CD4-positive, alpha-beta T cell treated with Interleukin-17A for 4 hours (primary cell): Measurements from ENCODE around the gene KIAA0825.

ENCODE experiments used
- DNase-seq: peaks from one replicate; pipeline ENCODE4 v3.0.0-alpha.2; 2020; ENCODE audit warnings: mixed read lengths

Gene KIAA0825

DNA sequence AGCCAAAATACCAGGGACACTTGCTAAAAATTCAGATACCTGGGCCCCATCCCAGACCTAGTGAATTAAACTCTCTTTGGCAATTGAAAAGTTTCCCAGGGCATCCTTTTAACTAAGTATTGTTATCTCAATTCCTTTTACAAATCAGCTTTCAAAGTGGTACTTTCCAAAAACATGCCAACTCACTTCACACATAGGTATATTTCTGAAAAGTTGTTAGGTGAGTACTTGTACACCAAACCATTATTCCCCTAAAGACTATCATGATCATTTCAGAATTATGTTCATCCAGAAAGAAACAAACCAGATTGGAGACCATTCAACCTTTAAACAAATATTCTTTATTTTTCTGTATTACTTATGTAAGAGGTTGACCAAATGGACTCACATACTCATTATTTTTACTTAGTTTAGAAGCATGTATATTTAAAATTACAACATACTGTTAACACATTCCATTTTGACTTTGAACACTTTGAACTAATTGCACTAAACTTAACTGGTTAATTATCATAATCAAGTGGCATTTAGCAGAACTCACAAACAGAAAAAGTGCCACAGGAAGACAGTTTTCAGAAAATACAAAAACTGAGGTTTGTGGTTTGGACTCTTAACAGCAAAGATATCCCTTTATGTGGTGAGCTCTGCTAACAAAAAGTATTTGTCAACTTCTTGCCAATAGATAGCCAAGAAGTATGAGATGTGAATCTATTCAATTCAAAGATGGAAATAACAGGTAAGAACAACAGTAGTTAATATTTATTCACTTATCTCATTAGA lies 40.7 kb downstream of the KIAA0825 start:
- DNase-seq = no peak

GRCh38 chr5:94575196-94575595 lies 43.2 kb downstream of the KIAA0825 start:
- peak; percentile 15 for DNase-seq

DNA sequence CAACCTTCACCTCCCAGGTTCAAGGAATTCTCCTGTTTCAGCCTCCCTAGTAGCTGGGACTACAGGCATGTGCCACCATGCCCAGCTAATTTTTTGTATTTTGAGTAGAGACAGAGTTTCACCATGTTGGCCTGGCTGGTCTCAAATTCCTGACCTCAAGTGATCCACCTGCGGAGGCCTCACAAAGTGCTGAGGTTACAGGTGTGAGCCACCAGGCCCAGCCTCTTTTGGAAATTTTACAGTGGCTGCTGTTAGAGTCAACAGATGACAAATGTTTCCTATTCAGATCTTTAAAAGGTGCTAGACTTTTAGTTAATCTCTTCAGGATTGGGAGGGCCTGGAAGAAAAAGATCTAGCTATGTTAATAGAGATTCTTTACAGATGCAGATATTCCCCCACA lies 45.1 kb downstream of the KIAA0825 start:
- peak; percentile 9 for DNase-seq

DNA sequence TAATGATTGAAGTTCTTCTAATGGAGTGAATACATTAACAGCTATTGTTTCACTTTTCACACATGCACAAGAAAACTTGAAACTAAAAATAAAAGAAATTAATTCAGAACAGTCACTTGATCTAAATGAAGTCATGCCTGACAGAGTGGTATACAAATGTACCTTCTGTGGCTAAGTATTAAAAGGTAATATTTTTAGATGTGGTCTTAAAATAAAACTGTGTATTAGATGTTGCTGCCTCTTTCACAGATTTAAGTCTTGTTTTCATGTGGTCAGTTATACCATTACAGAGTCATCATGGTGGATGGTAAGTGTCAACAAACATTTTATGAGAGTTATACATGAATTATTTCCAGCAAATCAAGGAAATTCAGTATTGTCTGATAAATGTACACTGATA lies 47.0 kb downstream of the KIAA0825 start:
- DNase-seq = no peak

DNA sequence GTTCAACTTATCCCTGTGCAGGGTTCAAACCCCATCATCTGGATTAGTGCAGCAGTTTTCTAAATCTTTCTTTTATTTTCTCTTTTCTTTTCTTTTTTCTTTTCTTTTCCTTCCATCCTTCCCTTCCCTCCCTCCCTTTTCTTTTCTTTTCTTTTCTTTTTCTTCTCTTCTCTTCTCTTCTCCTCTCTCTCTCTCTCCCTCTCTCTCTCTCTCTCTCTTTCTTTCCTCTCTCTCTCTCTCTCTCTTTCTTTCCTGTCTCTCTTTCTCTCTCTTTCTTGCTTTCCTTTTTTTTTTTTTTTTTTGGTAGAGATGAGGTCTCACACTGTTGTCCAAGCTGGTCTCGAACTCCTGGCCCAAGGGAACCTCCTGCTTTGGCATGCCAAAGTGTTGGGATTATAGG lies 53.6 kb downstream of the KIAA0825 start:
- no peak for DNase-seq

GRCh38 chr5:94562327-94562971 lies 56.0 kb downstream of the KIAA0825 start:
- no peak for DNase-seq

GRCh38 chr5:94558028-94558427 lies 60.4 kb downstream of the KIAA0825 start:
- DNase-seq = no peak

DNA sequence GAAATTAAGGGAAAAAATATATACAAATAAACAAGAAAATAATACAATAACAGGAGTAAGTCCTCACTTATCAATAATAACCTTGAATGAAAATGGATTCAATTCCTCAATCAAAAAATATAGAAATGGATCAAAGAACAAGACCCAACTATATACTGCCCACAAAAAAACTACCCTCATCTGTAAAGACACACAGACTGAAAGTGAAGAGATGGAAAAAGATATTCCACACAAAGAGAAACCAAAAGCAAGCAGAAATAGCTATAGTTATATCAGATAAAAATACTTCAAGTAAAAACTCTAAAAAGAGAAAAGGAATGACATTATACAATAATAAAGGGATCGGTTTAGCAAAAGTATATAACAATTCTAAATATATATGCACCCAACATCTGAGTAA lies 66.5 kb downstream of the KIAA0825 start:
- DNase-seq = no peak

DNA sequence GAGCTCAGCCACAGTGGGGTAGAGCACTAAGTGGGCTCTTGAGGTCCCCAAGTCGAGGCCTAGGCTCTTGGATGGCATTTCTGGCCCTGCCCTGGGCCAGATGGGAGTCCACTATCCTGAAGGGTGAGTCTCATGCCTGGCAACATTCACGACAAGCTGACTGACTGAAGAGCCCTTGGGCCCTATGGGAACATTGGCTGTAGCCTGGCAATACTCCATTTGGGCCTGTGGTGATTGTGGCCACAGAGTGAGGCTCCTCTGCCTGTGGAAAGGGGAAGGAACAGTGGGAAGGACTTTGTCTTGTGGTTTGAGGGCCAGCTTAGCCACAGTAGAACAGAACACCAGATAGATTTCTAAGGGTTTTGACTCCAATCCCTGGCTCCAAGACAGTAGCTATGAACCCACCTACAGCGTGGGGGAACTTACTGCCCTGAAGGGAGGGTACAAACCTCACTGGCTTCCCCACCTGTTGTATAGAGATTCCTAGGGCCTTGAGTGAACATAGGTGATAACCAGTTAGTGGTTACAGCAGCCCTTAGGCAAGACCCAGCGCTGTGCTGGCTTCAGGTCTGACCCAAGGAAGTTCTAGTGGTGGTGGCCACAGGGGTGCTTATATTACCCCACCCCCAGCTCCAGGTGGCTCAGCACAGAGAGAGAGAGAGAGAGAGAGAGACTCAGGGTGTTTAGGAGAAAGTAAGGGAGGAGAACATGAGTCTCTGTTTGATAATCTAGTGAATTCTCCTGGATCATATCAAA lies 72.4 kb downstream of the KIAA0825 start:
- no peak for DNase-seq

- no peak for DNase-seq
Measured at GRCh38 chr5:94544875-94545547, 73.4 kb downstream of the KIAA0825 start.

DNA sequence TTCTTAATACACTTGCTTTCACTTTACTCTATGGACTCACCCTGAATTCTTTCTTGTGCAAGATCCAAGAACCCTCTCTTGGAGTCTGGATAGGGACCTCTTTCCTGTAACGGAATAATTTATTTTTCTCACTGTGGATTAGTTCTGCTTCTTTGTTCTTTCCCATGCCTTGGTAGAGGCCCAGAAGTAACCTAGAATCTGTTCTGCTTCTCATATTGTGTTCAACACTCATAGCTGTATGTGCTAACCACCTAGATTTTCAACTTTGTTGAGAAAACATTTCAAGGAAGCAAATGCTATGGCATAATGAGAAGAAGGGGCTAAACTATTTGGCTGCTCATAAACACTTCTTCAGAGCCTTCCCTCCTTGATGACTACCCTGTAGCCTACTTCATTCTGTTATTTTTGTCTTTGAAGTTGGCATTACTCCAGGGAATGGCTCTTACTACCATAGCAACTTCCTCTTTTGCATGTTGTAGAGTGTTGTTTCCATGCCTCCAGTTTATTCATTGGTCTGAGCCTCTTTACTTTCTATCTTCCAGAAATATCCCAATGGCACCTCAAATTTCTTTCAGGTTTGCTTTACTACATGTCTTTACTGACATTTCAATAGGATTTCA lies 74.3 kb downstream of the KIAA0825 start:
- no peak for DNase-seq

DNA sequence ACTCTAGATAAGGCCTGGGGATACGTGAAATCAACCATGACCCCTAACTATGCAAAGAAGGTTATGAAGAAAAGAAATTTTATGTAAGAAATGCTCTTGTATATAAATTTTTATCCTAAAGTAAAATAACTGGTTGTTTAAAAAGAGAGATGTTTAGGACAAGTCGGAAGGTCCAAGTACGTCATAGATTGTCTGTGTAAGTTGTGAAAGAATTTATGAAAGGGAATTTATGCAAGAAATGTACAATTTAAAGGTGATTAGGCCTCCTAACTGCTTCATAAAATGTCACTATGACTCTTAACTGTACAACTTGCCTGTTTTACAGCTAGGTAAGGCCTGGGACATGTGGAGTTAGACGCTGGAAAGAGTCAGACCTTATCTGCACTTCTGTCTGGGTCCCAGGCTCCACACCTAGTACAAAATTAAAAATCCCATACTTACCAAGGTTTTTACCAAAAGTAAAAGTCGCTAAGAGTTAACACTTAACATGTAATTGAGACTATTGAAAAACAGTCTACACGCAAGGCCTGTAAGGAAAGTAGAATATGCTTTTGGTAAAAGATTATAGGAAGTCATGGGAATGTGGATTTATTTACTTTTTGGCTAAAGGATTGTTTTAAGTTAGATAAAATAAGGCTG lies 77.4 kb downstream of the KIAA0825 start:
- DNase-seq = no peak

GRCh38 chr5:94538260-94538659 lies 80.1 kb downstream of the KIAA0825 start:
- no peak for DNase-seq

GRCh38 chr5:94526706-94527105 lies 91.7 kb downstream of the KIAA0825 start:
- DNase-seq = no peak

GRCh38 chr5:94524841-94525697 lies 93.3 kb downstream of the KIAA0825 start:
- DNase-seq = peak; percentile 30

DNA sequence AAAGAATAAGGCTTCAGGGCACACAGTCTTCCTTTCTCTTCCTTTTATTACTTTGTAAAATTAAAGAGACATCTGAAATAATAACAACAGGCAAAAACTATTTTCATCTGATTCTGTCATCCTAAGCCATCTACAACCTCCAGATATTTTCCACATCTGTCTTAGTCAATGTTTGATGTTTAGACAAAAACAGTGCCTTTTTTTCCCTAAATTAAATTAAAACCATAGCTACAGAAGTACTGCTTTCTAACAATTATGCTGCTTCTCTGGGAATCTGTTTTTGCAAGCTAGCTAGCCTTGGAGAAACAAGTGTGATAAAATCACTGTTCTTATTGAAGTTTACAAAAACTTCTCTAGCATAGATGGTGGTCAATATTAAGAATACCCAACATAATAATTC lies 95.4 kb downstream of the KIAA0825 start:
- DNase-seq = no peak

DNA sequence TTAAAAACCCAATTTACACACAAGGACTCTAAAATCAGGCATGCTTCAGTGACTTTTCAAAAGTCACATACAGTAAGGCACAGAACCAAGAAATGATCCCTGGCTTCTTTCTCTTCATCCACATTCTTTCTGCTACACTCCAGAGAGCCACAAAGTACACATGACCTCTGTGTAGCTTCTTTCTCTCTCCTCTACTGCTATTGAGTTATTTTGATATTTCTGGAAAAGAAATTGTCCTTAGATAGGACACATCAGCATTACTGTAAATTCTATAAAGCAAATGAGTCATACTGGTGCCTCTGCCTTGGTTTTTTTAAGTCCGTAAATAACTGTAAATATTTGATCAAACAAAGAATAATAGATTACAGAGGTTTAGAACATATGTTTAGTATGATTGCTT lies 96.3 kb downstream of the KIAA0825 start:
- no peak for DNase-seq

DNA sequence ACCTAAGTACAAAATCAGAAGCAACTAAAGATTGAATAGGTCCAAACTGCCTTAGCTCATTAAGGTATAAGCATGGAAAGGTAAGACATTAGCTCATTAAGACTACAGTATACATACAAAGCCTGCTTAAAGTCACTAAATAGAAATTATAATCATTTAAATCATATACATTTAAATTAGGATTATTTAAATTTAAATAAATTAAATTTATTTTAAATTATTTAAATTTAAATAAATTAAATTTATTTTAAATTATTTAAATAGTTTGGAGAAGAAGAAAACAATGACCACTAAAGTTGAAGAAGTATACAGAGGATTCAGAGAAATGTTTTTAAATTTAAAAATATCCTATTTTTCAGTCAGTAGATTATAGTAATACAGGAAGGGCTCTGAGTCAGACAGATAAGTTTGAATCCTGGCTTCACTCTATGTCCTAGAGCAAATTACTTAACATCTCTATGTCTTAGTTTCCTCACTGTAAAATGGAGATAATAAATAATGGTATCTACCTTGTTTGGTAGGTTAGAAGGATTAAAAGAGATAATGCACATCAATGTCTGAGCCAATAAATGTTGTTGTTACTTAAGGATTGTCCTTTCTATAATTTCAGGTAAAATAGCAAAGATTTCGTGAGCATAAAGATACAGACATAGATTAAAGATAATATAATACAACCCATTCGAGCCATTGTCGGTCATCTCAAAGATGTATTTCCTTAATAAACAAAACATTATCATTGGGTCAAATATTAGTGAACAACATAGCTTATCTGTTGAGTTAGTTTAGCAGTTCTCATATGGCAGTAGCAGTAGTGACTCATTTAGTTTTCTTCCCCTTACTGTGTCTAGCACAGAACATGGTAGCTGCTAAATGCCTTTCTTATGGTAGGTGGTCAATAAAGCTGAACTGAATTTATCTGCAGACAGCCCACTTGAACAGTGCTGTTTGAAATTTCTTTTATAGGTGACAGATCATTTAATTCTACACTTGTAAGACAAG lies 100.6 kb downstream of the KIAA0825 start:
- DNase-seq = no peak

DNA sequence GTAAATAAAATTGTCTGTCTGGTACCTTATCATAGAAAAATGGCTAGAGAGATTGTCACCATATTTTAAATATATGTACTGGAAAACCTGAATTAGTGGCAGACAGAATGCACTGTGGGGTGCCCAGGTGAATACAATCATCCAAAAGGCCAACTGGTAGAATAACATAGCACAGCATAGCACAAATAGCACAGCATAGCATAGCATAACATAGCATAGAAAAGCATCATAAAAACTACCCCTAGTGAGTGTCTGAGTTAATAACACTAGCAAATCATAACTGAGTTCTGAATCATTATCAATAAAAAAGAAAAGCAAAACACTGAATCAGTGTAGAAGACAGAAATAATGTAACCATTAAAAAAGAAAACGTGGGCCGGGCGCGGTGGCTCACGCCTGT lies 102.3 kb downstream of the KIAA0825 start:
- DNase-seq = no peak
